Measurements from ENCODE around the gene RAD51B.
"Not testable (repeated sequence)": the region's sequence is repeated elsewhere in the genome, so short reads cannot be mapped to it uniquely, and the experiment has no call there.

The RAD51B gene

DNA sequence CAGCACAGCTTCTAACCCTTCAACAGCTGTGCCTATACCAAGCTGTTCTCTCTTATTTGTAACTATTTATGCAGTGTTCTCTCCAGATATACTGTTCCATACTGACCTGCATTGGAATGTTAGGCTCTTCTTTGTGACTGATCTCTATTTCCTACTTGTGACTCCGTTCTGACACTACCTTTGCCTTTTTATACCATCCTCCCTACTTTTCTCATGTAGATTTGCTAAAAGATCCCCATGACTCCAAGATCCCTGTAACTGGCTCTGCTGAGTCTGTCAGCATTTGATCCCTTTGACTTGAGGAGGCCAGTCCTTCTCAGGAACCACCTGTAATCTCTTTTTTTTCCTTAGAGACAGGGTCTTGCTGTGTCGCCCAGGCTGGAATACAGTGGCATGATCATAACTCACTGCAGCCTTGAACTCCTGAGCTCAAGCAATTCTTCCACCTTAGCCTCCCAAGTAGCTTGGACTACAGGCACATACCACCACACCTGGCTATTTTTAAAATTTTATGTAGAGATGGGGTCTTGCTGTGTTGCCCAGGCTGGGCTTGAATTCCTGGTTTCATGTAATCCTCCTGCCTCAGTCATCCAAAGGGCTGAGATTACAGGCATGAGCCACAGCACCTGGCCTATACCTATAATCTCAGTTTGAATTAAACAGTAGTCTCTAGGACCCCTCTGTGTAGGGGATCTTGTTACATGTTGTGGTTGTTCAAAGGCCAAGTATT lies 605.0 kb downstream of the RAD51B start:
- FAIRE-seq: no peak

DNA sequence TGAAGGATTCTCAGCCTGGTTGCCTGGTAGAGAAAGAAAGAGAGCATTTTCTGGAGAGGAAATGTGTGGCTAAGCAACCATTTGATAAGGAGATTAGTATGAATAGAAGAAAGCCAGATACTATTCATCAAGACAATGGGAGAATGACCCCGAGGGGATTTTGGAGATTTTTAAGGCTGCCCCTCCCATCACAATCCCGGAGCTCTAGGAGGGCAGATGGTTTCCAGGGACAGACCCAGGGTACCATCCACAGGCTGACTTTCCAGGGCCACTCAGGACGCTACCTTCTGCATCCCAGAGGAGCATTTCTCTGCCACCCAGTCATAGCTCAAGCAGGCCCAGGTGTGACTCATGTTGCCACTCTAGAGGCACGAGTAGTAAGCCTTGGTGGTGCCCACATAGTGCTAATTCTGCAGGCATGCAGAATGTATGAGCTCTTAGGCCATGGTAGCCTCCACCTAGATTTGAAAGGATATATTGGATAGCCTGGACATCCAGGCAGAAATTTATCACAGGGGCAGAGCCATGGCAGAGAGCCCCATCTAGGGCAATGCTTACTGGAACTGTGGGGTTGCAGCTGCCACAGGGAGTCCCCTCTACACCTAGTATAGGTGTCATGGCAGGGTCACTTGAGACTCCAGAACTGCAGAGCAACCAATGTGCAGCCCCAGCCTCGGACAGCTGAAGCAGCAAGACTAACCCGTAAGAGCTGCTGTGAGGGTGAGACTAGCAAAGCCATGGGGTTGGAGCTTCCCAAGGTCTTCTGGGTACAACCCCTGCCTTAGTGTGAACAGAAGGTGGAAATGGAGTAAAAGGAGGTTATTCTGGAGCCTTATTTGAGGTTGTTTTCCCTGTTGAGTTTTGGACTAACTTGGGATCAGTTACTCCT lies 607.3 kb downstream of the RAD51B start:
- FAIRE-seq: no peak

DNA sequence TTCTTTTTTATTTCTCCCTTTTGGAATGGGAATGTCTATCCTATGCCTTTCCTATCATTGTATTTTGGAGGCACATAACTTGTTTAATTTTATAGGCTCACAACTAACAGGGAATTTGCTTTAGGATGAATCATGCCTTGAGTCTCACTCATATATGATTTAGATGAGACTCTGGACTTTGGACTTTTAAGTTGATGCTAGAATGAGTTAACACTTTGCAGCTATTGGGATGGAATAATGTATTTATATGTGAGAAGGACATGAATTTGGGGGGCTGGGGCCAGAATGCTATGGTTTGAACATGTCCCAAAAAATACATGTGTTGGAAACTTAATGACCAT lies 607.9 kb downstream of the RAD51B start:
- FAIRE-seq: no peak

DNA sequence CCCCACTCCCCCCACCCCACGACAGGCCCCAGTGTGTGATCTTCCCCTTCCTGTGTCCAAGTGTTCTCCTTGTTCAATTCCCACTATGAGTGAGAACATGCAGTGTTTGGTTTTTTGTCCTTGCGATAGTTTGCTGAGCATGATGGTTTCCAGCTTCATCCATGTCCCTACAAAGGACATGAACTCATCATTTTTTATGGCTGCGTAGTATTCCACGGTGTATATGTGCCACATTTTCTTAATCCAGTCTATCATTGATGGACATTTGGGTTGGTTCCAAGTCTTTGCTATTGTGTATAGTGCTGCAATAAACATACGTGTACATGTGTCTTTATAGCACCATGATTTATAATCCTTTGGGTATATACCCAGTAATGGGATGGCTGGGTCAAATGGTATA lies 609.3 kb downstream of the RAD51B start:
- FAIRE-seq: not testable (repeated sequence)

DNA sequence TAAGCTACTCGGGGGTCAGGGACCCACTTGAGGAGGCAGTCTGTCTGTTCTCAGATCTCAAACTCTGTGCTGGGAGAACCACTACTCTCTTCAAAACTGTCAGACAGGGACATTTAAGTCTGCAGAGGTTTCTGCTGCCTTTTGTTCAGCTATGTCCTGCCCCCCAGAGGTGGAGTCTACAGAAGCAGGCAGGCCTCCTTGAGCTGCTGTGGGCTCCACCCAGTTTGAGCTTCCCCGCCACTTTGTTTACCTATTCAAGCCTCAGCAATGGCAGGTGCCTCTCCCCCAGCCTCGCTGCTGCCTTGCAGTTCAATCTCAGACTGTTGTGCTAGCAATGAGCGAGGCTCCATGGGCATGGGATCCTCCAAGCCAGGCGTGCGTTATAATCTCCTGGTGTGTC lies 614.6 kb downstream of the RAD51B start:
- FAIRE-seq: not testable (repeated sequence)

DNA sequence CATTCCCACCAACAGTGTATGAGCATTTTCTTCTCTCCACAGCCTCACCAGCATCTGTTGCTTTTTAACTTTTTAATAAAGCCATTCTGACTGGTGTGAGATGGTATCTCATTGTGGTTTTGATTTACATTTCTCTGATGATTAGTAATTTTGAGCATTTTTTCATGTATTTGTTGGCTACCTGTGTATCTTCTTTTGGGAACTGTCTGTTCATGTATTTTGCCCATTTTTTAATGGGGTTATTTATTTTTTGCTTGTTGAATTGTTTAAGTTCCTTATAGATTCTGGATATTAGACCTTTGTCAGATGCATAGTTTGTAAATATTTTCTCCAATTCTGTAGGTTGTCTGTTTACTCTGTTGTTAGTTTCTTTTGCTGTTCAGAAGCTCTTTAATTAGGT lies 616.1 kb downstream of the RAD51B start:
- FAIRE-seq: not testable (repeated sequence)

DNA sequence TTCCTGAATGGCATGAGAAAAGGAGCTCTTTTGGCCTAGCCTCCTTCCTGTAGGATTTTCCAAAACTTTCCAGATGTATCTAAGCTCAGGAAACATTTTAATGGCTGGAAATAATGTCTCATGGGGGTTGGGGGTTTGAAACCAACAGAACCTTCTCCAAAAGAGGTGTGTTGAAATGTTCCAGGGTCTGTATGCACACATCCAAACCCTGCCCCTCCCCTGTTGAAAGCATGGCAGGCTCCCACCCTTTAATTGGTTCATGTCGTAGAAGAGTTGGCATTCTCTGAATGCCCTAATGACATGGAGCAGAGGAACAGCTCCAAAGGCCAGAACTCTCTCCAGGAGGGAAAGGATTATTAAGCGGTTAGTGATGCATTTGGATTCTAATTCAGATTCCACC lies 620.1 kb downstream of the RAD51B start:
- no peak for FAIRE-seq

DNA sequence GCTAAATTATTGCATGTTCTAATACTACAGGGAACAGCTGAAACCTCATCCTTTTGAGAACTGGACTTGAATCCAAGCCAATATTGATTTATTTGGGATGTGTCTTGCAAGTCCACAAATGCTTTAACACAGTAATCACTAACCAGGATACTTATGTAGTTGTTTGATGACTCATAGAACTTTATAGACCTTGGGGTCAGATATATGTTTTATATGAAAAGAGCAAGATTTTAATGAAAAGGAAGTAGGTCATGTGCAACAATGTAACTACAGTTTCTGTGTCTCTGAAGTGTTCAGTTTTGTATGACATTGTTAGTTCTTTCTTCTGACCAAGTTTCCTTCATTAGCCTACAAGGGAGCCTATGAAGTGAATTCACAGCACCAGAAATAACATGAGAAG lies 621.2 kb downstream of the RAD51B start:
- FAIRE-seq: no peak

DNA sequence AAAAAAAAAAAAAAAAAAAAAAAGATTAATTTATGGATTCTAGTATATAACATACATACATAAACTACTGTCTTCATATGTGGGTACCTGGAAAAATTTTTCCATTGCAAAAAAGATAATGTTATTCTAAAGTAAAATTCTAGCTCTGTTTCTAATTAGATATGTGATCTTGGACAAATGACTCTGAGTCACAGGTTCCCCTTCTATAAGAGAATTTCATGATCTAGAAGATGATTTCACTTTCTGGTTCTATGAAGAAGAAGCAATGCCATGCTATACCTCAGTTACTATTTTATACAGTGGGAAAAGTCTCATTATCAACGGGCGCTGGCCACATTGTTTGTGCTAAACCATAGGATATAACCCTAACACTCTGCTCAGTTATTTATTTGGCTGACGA lies 622.0 kb downstream of the RAD51B start:
- no peak for FAIRE-seq

DNA sequence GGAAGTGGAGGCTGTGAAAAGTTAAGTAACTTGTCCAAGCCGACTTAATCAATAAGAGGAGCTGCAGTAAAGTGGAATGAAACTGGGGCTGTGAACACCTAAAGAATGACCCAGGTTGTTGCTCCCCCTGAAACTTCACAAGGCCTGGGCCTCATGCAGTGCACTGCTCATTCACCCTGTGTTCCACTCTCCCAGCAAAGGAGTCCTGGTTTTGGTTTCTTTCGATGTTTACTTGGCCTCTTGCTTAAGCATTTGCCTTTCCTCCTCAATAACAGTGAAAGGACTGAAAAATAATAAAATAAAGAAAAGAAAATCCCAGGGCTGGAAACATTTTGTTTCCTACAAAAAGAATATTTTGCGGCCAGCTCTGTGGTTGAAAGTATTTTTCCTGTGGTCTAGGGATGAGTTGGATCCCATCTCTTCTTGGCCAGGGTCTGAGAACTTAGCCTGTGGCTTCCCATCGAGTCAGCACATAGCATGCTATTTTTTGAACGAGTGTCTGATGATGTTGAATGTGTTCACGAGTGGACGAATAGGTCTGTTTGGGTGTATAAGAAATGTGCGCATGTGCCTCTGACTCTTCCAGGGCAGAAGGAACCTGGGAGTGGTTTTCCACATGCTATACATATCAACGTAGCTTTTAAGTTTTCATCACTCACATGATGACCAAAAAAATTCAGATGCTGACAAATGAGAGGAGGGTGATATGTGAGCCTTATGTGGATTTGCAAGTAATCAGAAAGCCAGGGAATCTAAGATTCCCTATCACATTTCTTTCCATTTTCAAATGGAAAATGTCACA lies 623.5 kb downstream of the RAD51B start:
- no peak for FAIRE-seq

DNA sequence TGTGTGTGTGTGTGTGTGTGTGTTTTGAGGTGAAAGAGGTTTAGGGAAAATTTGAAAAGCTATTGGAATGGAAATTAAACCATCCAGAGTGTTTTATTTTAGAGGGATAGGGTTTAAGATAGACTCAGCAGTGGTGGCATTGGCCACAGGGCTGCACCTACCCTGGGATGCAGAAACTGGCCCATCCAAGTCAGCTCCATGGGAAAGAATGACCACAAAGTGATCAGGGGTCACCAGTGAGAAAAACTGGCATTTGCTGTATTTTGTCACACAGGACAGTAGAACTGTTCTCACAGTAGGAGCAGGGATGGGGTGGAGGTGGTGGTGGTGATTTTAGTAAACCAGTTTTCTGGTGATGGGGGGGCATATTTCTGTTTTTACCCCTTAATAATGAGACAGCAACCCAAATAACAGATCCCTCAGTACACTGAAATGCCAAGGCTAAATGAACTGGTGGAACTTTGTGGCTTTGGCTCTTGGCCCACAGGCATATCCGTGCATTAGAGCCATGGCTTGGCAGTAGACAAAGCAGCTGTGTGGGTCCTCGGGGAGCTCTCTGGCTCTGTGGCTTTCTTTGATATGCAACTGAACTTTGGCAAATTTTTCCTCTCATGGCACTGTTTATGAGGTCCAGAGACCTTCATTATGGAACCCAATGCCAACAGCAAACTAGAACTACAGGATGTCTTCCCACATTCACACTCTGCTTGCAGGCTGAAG lies 625.0 kb downstream of the RAD51B start:
- FAIRE-seq: no peak

DNA sequence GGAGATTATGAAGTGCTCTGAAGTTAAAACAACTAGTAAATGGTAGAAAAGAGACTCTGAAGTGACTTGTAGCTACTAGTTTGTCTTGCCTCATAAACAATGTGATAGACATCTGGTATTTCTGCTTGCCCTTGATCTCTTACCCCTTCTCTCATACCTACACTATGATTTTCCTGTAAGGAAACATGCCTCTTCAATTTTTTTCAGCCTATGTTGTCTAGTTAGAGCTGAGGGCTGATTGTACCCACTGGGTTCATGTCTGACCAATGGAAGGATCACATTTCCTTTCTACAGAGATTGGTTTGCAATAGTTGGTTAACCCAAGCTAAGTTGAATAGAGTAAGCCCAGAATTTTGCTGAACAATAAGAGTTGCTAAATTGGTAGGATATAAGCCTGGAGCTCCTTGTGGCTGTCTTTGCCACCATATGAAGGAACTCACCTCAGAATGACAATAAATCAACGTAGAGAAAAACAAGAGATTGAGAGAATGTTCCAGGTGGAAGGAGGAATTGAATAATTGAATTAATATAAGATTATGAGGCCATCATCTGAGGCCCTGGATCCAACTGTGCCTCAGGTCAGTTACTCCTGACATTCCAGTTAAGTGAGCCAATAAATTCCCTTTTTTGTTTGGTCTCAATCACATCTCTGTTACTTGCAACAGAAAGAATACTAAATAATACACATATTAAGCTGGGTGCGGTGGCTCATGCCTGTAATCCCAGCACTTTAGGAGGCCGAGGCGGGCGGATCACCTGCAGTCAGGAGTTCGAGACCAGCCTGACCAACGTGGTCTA lies 626.9 kb downstream of the RAD51B start:
- no peak for FAIRE-seq

DNA sequence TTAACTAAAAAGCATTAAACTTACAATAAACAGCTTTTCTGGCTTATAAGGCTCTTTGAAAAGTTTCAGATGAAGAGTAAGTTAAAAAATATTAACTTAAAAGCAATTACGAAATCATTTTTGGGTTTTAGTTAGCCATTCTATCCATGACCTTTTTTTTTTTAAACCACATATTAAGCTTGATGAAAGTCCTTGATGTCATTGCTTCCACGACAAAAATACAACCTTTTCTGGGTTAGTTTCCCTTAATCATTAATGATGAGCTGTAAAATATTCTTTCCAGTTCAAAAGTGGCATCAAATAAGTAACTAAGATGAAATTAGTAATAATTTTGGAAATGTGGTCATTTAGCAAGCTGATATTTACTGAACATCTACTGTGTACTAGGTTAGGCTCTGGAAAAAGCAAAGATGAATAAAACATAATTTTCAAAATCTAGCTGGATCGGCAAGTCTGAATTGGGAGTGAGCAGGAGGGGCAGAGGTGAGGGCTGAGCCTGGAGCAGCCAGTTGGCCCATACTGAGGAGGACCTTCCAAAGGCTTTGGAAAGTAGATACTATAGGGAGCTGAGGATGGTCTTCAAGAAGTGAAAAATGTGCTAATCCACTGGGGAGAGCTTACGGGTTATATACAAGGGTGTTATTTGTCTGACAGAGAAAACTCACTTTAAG lies 628.1 kb downstream of the RAD51B start:
- no peak for FAIRE-seq

DNA sequence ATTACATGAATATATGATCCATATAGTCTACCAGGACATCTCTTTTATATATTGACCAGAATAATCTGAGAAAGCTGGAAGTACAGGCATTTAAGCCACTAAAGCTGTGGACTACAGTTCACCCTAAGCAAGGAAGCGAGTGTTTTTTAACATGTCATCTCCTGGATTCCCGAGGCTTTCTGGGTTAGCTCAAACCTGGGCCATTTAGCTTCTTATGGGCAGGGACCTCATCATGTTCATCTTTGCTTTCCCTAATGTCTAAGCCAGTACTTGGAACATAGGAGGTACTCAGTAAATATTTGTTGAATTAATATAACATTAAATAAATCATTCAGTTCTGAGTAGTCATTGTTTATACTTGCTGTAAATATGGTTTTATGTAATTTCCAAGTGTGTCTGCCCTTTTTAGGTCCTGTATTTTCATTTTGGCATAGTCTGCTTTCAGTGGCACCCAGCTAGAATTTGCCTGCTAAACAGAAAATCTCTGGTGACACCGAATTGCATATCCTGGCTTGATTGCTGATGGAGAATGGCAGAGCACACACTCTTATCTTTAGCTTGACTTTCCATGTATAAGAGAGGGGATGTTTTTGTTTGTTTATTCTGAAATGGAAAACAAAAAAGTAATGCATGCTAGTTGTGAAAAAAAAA lies 628.8 kb downstream of the RAD51B start:
- no peak for FAIRE-seq

DNA sequence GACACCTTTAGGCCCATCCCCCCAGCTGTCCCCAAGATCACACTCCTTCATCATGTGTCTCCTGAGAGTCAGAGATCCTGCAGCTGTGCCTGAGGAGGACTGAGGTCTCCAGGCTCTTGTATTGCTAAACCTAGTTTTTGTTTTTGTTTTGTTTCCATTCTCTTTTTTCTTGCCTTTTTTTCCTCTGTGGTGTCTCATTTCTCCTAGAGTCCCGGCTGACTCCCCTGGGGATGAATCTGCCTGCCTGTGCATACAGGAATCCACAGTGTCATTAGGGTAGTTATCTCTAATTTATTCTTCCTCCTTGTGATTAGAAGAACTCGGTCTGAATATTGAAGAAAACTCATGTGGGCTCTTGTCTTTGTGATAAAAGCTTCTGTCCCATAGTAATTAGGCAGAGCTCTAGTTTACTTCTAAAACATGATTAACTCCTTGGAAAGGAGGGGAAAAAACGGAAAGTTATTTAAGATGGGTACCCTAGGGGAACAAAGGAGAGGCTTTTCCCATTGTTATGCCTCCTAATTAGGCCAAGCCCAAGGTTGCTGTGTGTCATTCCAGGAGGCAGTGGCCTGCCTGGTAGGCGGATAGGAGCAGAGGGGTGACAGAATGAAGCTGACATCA lies 630.1 kb downstream of the RAD51B start:
- no peak for FAIRE-seq

DNA sequence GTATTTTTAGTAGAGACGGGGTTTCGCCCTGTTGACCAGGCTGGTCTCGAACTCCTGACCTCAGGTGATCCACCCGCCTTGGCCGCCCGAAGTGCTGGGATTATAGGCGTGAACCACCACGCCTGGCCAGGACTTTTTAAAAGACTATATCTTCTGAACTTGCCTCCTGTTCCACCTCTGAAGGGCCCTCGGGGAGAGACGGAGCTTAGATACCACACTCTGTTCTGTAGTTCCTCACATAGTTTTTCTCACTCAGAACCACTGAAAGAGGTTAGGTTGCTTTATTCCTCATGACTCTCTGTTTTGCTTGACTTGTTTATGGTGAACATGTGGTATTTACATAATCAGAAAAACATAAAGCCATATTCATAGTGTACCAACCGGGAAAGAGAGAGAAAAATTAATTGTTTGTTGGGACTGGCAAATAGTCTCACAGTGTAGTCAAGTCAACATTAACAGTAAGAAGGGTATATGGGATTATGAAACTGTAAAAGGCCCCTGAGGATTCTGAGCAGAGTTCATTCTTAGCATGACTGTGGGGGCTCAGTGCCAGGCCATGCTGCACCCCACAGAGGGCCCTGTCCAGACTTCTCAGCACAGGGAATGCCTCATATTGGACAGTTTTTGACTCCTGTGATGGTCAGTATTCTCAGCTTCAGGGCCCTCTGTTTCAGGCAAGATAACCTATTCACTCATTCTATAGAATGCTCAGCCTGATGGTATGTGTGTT lies 631.0 kb downstream of the RAD51B start:
- no peak for FAIRE-seq

DNA sequence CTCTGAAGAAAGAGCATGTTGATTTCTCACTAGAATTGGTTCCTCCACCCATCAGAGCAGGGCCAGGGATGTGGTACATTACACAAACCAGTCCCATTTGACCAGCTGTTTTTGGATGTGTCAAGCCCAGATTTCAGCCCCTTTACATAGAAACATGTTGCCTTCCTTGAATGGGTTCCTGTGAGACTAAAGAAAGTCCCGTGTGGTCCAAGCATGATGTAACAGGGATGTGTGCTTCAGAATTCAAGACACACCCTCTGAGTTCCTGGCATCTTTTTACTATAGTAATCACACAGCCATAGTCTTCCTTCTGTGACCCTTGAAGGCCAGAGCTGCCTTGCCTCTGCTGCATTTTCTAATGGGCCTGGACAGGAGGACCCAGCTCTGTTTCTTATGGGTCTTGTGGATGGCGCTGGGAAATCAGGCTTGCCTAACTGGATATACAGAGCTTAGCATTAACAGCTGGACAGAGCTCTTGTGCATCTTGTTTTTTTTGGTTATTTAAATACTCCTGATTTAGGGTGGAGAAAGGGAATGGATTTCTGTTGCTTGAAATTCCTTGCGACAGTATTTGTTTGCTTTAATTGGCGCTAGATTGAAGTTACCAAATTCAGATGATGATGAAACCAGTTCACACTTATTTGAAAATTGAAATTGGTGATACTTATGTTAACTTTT lies 632.3 kb downstream of the RAD51B start:
- no peak for FAIRE-seq

DNA sequence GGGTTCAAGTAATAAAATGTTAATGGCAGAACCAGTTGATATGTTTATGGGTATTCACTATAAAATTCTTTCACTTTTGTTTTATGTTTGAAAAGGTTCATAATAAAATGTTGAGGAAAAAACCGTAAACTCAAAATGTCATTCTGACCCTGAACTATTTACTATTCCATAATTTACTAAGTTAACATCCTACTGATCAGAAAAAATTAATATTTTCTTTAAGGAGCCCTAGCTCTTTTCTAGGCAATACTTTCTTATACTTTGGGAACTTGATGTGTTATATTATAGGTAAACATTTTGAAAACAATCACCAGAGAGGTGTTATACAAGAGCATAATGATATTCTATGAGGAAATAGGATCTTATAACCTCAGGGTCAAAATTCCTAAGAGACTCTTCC lies 638.7 kb downstream of the RAD51B start:
- FAIRE-seq: no peak

DNA sequence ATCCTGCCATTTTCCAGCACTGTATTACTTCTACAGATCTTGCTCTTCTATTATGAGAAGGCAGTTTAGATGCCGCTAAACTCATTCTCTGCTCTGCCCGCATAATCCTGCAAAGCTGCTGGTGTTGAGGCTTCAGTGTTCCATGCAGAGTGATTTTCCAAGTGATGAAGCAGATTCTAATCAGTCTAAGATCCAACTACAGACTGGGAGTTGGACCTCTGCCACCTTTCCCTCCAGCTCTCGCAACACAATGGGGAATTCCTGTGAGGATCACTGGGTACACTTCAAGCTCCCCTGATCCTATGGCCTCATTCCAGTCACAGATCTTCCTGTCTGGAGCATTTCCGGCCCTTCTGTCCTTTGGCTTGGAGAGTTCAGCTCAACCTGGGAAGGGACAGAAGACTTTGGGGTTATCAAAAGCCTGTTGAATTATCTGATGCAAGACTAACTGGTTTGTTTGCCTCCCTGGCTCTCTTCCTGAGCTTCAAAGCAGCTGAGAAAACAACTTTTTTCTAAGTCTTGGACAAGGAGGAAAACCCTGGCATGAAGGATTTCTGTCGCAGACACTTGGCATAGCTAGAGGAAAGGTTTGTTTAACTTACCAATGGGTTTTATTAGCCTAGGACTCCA lies 639.4 kb downstream of the RAD51B start:
- FAIRE-seq: no peak
